ENCODE measurements around the gene LYZL6.
A peak's percentile ranks its signal among the peaks of the same experiment; 100 is the strongest.
"Not testable (repeated sequence)": the region's sequence is repeated elsewhere in the genome, so short reads cannot be mapped to it uniquely, and the experiment has no call there.

The LYZL6 gene

GRCh38 chr17:35906191-35906925 is 37.2 kb downstream of the LYZL6 start:
- no peak for DNase-seq

- DNase-seq = no peak
These were observed 40.1 kb downstream of the LYZL6 start for GRCh38 chr17:35903451-35903850.

DNA sequence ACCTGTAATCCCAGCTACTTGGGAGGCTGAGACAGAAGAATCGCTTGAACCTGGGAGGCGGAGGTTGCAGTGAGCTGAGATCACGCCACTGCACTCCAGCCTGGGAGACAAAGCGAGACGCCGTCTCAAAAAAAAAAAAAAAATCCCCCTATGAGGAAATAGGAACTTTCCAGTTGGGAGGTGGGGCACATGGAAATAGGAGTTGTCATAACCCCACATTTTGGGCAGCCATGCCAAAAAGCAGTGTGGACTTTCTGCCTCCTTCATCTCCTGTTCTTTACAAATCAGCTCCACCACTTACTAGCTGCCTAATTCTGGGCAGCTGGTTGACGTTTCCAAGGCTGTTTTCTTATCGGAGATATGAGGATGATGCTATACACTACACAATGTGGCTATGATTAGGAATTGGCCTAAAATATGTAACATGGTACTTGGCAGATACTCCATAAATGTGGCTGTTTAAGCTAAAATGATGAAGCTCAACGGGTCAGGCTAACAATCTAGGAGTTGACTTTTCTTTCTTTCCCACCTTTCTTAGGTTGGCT is 41.8 kb downstream of the LYZL6 start:
- DNase-seq = no peak

- DNase-seq = peak; percentile 3
These were observed 42.6 kb downstream of the LYZL6 start for GRCh38 chr17:35900708-35901480.

- no peak for DNase-seq
These were observed 43.2 kb downstream of the LYZL6 start for GRCh38 chr17:35900280-35900679.

- DNase-seq = no peak
These were observed 45.0 kb downstream of the LYZL6 start for GRCh38 chr17:35898283-35899070.

DNA sequence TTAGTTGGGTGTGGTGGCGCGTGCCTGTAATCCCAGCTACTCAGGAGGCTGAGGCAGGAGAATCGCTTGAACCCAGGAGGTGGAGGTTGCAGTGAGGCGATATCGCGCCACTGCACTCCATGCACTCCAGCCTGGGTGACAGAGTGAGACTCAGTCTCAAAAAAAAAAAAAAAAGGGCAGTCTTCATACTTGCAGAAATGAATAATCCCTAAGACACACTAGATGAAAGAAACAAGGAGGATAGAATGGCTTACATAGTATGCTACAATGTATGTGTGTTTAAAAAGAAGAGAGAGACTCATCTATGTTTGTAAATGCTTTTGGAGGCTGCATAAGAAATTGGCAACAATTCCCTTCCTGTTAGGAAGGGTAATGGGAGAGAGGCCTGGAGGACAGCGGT is 45.7 kb downstream of the LYZL6 start:
- DNase-seq = not testable (repeated sequence)

GRCh38 chr17:35895636-35896587 is 47.6 kb downstream of the LYZL6 start:
- peak; percentile 16 for DNase-seq

GRCh38 chr17:35894206-35894605 is 49.3 kb downstream of the LYZL6 start:
- DNase-seq = no peak

GRCh38 chr17:35893751-35894150 is 49.8 kb downstream of the LYZL6 start:
- no peak for DNase-seq

DNA sequence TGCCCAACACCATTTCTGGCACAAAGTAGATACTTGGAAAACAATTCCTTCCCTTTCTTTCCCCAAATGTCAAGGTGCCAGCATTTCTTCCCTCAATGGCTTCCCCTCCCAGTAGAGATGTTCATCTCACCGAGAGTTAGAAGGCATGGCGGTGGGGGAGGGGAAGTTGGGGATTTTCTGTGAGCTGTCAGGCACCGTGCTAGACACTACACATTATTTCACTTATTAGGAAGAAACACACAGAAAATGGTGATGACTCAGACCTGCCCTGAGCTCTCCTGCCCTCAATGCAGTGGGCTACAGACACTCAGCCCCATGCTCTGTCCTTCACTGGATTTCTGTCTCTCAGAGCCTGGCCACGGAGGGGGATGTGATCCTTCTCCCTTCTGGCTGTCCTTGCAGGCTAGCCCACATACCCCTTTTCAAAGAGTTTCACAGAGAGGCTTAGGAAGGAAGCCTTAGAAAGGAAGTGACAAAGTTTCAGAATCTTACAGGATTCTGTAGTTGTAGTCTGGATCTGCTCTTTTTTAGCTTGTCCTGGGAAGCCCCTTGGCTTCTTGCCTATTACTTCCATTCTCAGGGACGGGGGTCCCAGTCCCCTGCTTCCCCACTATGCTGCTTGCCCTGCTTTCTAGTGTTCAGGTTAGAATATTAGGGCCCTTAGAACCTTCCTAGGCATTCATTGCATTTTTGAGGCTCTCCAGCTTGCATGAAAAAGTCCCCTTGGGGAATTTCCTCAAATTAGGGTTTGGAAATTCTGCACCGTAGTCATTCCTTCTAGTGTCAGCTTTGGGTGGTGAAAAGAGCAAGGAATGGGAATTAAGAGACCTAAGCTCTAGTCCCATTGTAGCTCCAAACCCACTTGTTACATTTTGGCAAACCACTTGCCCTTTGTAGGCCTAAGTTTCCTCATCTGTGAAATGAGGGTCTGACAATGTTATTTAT is 51.1 kb downstream of the LYZL6 start:
- DNase-seq = peak; percentile 24

GRCh38 chr17:35891269-35891668 is 52.2 kb downstream of the LYZL6 start:
- DNase-seq = no peak

DNA sequence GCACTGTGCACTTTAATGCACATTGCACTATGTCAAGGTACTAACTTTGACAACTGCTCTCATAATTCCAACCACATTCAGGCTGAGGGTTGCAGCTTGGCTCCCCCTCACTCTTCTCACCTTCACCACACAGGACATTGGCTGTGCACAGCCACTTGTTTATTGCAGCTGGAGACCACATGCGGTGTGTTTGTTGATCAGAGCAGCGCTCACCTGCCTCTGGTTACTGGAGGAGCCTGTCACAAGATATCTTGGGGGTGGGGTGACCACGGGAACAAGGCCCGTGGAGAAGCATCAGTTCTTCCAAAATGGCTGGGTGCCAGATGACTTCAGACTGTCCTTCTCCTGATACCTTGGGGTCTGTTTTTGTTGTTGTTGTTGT is 52.7 kb downstream of the LYZL6 start:
- DNase-seq = peak; percentile 32

GRCh38 chr17:35889818-35890773 is 53.4 kb downstream of the LYZL6 start:
- no peak for DNase-seq

GRCh38 chr17:35889241-35889640 is 54.3 kb downstream of the LYZL6 start:
- no peak for DNase-seq

Measured in activated CD4-positive, alpha-beta T cell treated with anti-CD3 and anti-CD28 coated beads, Interleukin-2, amount 50 U/mL, for 1 hour (primary cell).